ENCODE measurements around the gene SYNDIG1. TPM values are rescaled to one million over a fixed set of nuclear protein-coding genes. Genes with fewer than 3 reads are reported as not detected.

SYNDIG1 gene
- polyA plus RNA-seq, 1 donor from 2014 or later = 0.22 TPM

GRCh38 chr20:24672181-24672880 lies 202.9 kb downstream of the SYNDIG1 start:
- H4K20me1 ChIP-seq (ENCODE audit: insufficient read depth) = no peaks in the 10 kb centered on the region
- no peak for TF ChIP-seq POLR2AphosphoS5 (IDR thresholded peaks at IDR 0.05)
- no peak for TF ChIP-seq RAD21 (conservative IDR thresholded peaks at IDR 0.05)
- no peak for TF ChIP-seq TAF1 (IDR thresholded peaks at IDR 0.05; ENCODE audit: low read depth)
- TF ChIP-seq CTCF (IDR thresholded peaks at IDR 0.05; ENCODE audit: poor library complexity, severe bottlenecking) = no peak
- no peak for TF ChIP-seq SMC3 (conservative IDR thresholded peaks at IDR 0.05; ENCODE audit: poor library complexity)
- no peak for TF ChIP-seq EZH2 (IDR thresholded peaks at IDR 0.05; ENCODE audit: borderline replicate concordance, insufficient read depth, low read length, poor library complexity, severe bottlenecking)
- no peak for TF ChIP-seq MXI1 (conservative IDR thresholded peaks at IDR 0.05; ENCODE audit: poor library complexity, severe bottlenecking)
- no peak for TF ChIP-seq REST (IDR thresholded peaks at IDR 0.05; ENCODE audit: borderline replicate concordance)
- TF ChIP-seq EP300 (conservative IDR thresholded peaks at IDR 0.05; ENCODE audit: poor library complexity, severe bottlenecking) = no peak
- no peak overlapping the region for H2AFZ ChIP-seq (ENCODE audit: low read depth, low read length)
- no peaks in the 10 kb centered on the region for H3K9me2 ChIP-seq (ENCODE audit: insufficient read depth, low read length)
- H3K27me3 ChIP-seq (ENCODE audit: insufficient read depth, low read depth, low read length) = no peaks in the 10 kb centered on the region
- H3K36me3 ChIP-seq (ENCODE audit: insufficient read depth, low read length) = no peaks in the 10 kb centered on the region
- H3K79me2 ChIP-seq (replicated peaks; ENCODE audit: insufficient read depth, low read length) = no peaks in the 10 kb centered on the region
- no peaks in the 10 kb centered on the region for H3K9me3 ChIP-seq (ENCODE audit: low read length)
- H3F3A ChIP-seq (ENCODE audit: insufficient read depth, low read length, poor library complexity, severe bottlenecking) = no peaks in the 10 kb centered on the region
- no peak overlapping the region for H3K27ac ChIP-seq (ENCODE audit: low read length)
- H3K9ac ChIP-seq (ENCODE audit: low read length) = no peak overlapping the region
- no peak overlapping the region for H3K4me3 ChIP-seq (ENCODE audit: low read length)
- no peak overlapping the region for H3K4me2 ChIP-seq (ENCODE audit: low read length)

- no peaks in the 10 kb centered on the region for H3K36me3 ChIP-seq (ENCODE audit: insufficient read depth, low read length)
- H3K9me2 ChIP-seq (ENCODE audit: insufficient read depth, low read length) = no peaks in the 10 kb centered on the region
- no peak overlapping the region for H3K9ac ChIP-seq (ENCODE audit: low read length)
- H3K27me3 ChIP-seq (ENCODE audit: insufficient read depth, low read depth, low read length) = no peaks in the 10 kb centered on the region
- H3K4me3 ChIP-seq (ENCODE audit: low read length) = no peak overlapping the region
- H3K27ac ChIP-seq (ENCODE audit: low read length) = no peak overlapping the region
- no peaks in the 10 kb centered on the region for H3K79me2 ChIP-seq (replicated peaks; ENCODE audit: insufficient read depth, low read length)
- H4K20me1 ChIP-seq (ENCODE audit: insufficient read depth) = no peaks in the 10 kb centered on the region
- H3K9me3 ChIP-seq (ENCODE audit: low read length) = no peaks in the 10 kb centered on the region
- no peak overlapping the region for H3K4me2 ChIP-seq (ENCODE audit: low read length)
- TF ChIP-seq EP300 (conservative IDR thresholded peaks at IDR 0.05; ENCODE audit: poor library complexity, severe bottlenecking) = no peak
- no peak for TF ChIP-seq MXI1 (conservative IDR thresholded peaks at IDR 0.05; ENCODE audit: poor library complexity, severe bottlenecking)
- no peak for TF ChIP-seq RAD21 (conservative IDR thresholded peaks at IDR 0.05)
- no peak for TF ChIP-seq POLR2AphosphoS5 (IDR thresholded peaks at IDR 0.05)
- TF ChIP-seq SMC3 (conservative IDR thresholded peaks at IDR 0.05; ENCODE audit: poor library complexity) = no peak
- TF ChIP-seq EZH2 (IDR thresholded peaks at IDR 0.05; ENCODE audit: borderline replicate concordance, insufficient read depth, low read length, poor library complexity, severe bottlenecking) = no peak
- TF ChIP-seq TAF1 (IDR thresholded peaks at IDR 0.05; ENCODE audit: low read depth) = no peak
- TF ChIP-seq CTCF (IDR thresholded peaks at IDR 0.05; ENCODE audit: poor library complexity, severe bottlenecking) = no peak
- TF ChIP-seq REST (IDR thresholded peaks at IDR 0.05; ENCODE audit: borderline replicate concordance) = no peak
- no peaks in the 10 kb centered on the region for H3F3A ChIP-seq (ENCODE audit: insufficient read depth, low read length, poor library complexity, severe bottlenecking)
- H2AFZ ChIP-seq (ENCODE audit: low read depth, low read length) = no peak overlapping the region
Measured at GRCh38 chr20:24672886-24673677, 203.7 kb downstream of the SYNDIG1 start.
